Stimulated activated CD8-positive, alpha-beta memory T cell treated with anti-CD3 and anti-CD28 coated beads, Interleukin-15, amount 100 ng/mL, for 4 hours (primary cell): ENCODE results near the gene ADARB2.

Source experiments
- DNase-seq, 2 donors: peaks; one replicate each; pipeline ENCODE4 v3.0.0-alpha.2; 2020; ENCODE audit warnings: low read depth in 2 of 2

Gene ADARB2

GRCh38 chr10:1293157-1293556 lies 444.2 kb downstream of the ADARB2 start:
- DNase-seq, result no peak

- DNase-seq, result no peak
Observed at GRCh38 chr10:1292611-1293031, 444.7 kb downstream of the ADARB2 start.

DNA sequence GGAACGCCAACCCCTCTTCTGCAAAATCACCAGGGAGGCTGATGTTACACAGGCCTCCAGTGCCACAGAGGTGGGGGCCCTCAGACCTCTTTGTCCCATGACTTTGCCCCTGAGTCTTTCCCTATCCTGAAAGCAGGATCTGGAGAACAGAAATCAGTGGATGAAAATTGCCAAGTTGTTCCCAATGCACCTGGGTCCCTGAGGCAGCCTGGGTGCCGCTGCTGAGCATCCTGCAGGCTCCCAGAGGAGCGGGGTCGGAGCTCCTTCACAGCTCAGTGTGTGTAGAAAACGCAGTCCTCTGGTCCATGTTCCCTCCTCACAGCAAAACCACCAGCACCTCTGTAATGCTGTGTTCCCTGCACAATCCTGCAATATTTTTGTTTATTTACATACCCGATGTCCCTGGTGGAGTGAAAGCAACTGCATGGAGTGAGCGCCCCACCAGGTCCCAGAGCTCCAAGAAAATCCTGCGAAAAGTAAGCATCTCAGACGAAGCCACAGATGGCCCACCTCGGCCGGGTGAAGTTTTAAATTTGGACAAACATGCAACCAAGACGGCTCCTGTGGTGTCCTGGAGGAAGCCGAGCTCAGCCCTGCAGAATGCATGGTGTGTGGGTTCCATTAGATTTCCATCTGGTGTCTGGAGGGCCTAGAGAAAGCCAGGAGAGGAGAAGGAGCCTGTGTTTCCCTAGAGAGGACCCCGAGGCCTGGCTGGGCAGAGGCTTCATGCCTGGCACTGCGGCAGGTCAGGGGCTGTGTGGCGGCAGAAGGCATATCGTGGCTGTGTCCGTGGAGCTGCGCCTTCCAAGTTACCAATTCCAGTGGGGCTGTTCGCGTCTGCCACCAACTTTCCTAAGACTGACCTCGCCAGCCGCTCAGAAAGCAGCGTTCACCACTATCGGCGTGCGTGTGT lies 445.9 kb downstream of the ADARB2 start:
- no peak for DNase-seq

GRCh38 chr10:1290071-1290471 lies 447.3 kb downstream of the ADARB2 start:
- DNase-seq, result no peak

DNA sequence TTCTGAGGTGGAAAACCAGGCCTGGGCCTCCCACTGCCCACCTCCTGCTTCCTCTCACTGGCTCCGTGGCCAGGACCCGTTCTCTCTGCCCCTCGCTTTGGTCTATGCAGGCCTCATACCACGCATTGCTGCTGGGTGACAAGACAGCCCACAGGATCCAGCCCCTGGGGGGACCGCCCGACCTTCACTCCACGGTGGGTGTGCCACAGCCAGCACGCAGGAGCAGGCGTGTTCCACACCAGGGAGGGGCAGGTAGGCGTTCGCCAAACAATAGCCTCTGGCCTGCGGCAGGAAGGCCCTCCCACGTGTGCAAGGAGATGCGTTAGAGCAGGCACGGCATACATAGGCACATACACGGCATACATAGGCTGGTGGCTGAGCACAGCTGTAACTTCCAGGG lies 447.7 kb downstream of the ADARB2 start:
- no peak for DNase-seq

- no peak for DNase-seq
Observed at GRCh38 chr10:1287971-1288401, 449.3 kb downstream of the ADARB2 start.

GRCh38 chr10:1287487-1287886 lies 449.8 kb downstream of the ADARB2 start:
- DNase-seq, result no peak

DNA sequence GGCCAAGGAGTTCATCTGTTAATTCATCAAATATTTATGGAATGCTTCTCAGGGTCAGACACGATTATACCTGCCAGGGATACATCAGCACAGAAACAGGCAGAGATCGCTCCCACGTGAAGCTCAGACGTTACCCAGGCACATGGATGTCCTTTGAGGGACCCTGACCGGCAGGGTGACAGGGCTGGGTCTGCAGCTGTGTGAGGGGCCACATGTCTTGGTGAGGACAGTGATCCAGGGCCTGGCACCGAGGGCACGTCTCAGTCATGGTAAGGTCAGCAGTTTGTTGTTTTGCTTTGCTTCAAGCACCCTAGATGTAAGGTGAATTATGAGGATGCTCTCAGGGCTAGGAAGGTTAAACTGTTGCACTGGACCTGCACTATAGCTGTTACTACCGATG lies 453.2 kb downstream of the ADARB2 start:
- no peak for DNase-seq

GRCh38 chr10:1281405-1281782 lies 455.9 kb downstream of the ADARB2 start:
- DNase-seq, result no peak

GRCh38 chr10:1280466-1281404 lies 456.6 kb downstream of the ADARB2 start:
- no peak for DNase-seq

GRCh38 chr10:1278306-1278705 lies 459.0 kb downstream of the ADARB2 start:
- no peak for DNase-seq

DNA sequence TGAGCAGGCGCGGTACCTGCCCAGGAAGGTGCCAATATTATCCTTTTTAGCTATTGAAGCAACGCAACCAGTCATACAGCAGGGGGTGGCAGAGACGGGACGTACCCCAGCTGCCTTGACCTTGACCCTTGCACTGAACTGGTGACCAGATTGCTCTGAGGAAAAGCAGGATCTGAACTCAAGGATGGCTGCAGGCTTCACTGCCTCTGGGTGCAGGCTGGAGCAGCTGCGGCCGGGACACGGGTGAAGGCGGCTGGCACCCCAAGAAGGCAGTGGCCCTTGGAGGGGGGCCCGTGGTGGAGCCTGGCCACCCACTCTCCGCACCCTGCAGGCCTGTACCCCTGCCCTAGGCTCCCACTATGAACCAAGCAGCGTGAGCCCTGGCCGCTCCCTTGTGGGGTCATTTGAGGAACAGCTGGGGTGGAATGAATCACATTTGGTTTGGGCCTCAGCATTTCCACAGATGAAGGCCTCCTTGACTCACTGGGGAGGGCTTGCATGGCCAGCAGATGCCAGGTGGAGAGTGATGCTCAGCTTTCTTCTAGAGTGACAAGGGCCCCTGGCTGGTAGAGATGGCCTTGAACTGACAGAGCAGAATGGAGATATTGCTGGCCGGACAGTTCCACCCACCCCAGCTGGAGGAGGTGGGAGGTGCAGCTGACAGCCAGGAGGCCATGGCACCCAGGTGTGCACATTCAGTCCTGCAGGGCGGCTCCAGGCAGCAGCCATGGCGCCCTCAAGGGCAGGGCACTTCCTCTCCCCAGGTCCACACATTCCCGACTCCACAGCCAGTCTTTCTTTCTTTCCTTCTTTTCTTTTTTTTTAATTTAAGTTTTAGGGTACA lies 462.4 kb downstream of the ADARB2 start:
- no peak for DNase-seq

GRCh38 chr10:1274111-1274661 lies 463.1 kb downstream of the ADARB2 start:
- DNase-seq, result no peak

- no peak for DNase-seq
Observed at GRCh38 chr10:1273372-1274105, 463.8 kb downstream of the ADARB2 start.

- DNase-seq, result no peak
Observed at GRCh38 chr10:1272777-1273161, 464.6 kb downstream of the ADARB2 start.

- DNase-seq, result no peak
Observed at GRCh38 chr10:1272079-1272776, 465.1 kb downstream of the ADARB2 start.

- DNase-seq, result no peak
Observed at GRCh38 chr10:1270906-1271305, 466.4 kb downstream of the ADARB2 start.

DNA sequence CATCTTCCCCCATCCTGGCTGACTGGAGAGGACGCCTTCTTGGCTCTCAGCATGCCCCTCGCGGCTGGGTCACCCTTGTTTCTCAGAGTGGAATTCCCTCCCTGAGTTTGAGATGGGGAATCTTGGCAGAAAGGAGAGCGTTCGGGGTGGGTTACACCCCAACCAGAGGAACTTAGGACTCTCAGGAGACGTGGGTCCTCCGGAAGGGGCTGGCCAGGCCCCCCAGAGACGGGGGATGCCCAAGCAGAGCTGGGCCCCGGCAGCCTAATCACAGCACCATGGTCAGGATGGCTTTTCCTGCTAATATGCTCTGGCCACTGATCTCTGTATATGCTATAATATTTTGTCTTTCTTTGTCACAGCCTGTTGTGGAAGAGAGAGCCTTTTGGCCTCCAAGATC lies 466.8 kb downstream of the ADARB2 start:
- no peak for DNase-seq

DNA sequence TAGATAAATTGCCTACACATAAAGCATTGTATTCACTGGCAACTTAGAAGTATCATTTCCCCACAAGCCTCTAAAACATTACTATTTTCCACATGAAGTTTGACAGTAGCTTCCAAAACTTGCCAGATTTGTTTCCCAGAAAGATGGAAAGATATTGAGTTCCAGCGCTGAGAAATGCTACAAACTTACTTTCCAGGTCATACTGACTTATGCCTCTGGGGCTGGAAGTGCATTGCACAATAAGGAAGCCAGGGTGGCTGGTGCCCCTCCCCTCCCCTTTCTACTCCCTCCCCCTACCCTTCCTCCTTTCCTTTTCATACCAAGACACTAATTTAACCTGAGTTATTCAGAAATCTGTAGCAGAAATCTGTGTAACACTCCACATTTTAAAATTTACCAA lies 468.5 kb downstream of the ADARB2 start:
- no peak for DNase-seq

DNA sequence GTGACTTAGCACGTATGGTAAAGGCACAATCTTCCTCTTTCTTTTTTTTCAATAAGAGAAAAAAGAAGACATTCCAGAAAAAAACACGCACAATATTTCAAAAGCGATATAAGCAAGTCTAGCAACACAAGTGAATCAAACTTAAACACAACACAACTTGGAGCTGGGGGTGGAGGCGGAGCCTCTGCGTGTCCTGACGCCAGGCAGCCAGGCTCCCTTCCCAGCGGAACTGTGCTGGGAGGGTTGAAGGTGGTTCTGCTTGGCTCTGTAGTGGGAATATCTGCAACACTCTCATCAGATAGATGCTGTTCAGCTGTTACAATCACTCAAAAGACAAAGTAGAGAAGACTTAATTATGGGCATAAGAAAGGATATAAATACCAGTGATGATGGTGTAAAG lies 469.8 kb downstream of the ADARB2 start:
- no peak for DNase-seq
